ENCODE data around the gene ACR. TPM values are rescaled to one million over a fixed set of nuclear protein-coding genes. Genes with fewer than 3 reads are reported as not detected.
A peak's percentile ranks its signal among the peaks of the same experiment; 100 is the strongest.

ACR gene
- total RNA-seq, 1 donor from 2014 or later = 0.45 TPM

- no peak overlapping the region for H3K27ac Mint-ChIP-seq (ENCODE audit: unreplicated experiment)
- peaks cover 8% of the 10 kb centered on the region for H3K9me3 Mint-ChIP-seq (ENCODE audit: low read depth)
These were observed 43.1 kb upstream of the ACR start for GRCh38 chr22:50694766-50695420.

GRCh38 chr22:50695421-50696250 is 42.4 kb upstream of the ACR start:
- Mint-ChIP-seq H3K36me3 (ENCODE audit: low read depth) (peaks cover 6% of the 10 kb centered on the region), H3K4me1 (ENCODE audit: low read depth) (peaks cover 8% of the 10 kb centered on the region), H3K27me3 (ENCODE audit: low read depth) (peaks cover 1% of the 10 kb centered on the region), H3K4me3 (ENCODE audit: unreplicated experiment) (no peak overlapping the region), H3K9me3 (ENCODE audit: low read depth) (peaks cover 8% of the 10 kb centered on the region), H3K27ac (ENCODE audit: unreplicated experiment) (no peak overlapping the region)
- DNase-seq (ENCODE audit: low spot score) = peak; percentile 59
- no peak for TF ChIP-seq CTCF (IDR thresholded peaks at IDR 0.05)

More at GRCh38 chr22:50694766-50695420, 43.1 kb upstream of the ACR start:
- H3K36me3 Mint-ChIP-seq (ENCODE audit: low read depth) = peaks cover 6% of the 10 kb centered on the region
- no peak overlapping the region for H3K4me3 Mint-ChIP-seq (ENCODE audit: unreplicated experiment)
- H3K27me3 Mint-ChIP-seq (ENCODE audit: low read depth) = peaks cover 1% of the 10 kb centered on the region
- peak; percentile 73 for DNase-seq (ENCODE audit: low spot score)
- peaks cover 8% of the 10 kb centered on the region for H3K4me1 Mint-ChIP-seq (ENCODE audit: low read depth)
- no peak for TF ChIP-seq CTCF (IDR thresholded peaks at IDR 0.05)

- no peak for TF ChIP-seq CTCF (IDR thresholded peaks at IDR 0.05)
- H3K36me3 Mint-ChIP-seq (ENCODE audit: low read depth) = peaks cover 6% of the 10 kb centered on the region
- peaks cover 8% of the 10 kb centered on the region for H3K4me1 Mint-ChIP-seq (ENCODE audit: low read depth)
- H3K9me3 Mint-ChIP-seq (ENCODE audit: low read depth) = peaks cover 7% of the 10 kb centered on the region
- H3K4me3 Mint-ChIP-seq (ENCODE audit: unreplicated experiment) = no peak overlapping the region
- H3K27me3 Mint-ChIP-seq (ENCODE audit: low read depth) = peaks cover 1% of the 10 kb centered on the region
- peak; percentile 70 for DNase-seq (ENCODE audit: low spot score)
- no peak overlapping the region for H3K27ac Mint-ChIP-seq (ENCODE audit: unreplicated experiment)
These were observed 41.7 kb upstream of the ACR start for GRCh38 chr22:50696251-50696798.

DNA sequence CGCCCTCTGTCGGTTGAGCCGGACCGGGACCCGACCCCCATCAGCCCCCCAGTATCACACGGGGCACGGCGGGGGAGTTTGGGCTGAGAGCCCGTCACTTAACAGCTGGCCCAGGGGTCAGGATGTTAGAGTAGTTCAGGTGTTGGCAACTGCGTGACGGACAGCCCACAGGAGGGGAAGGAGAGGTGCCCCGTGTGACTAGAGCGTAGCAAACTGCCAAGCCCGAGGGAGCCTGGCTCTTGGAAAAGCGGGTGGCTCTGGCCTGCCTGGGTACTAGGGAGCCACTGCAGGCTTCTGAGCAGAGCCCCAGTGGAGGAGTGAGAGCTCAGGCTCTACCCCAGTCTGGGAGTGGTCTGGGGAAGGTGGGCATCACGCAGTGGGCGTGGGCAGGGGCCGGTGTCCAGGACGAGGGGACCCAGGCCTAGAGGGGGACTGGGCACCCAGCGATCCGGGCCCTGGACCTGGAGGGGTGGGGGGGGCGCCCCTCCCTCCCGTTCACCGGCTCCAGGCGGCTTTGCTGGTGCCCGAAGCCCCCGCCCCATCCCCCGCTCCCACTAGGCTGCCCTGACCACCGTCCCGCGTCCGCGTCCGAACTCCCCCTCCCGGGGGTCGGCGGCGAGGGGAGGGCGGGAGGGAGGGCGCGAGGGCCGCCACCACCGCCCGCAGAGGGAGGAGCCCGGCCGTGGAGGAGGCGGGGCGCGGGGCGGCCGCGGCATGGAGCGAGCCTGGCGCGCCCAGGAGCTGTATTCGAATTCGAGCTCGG is 41.0 kb upstream of the ACR start:
- peak; percentile 74 for DNase-seq (ENCODE audit: low spot score)
- peak overlapping the region; percentile 66 for H3K4me3 Mint-ChIP-seq (ENCODE audit: unreplicated experiment)

More for the DNA sequence above, 41.0 kb upstream of the ACR start:
- Mint-ChIP-seq H3K9me3 (ENCODE audit: low read depth) (peaks cover under 1% of the 10 kb centered on the region), H3K4me1 (ENCODE audit: low read depth) (peaks cover 8% of the 10 kb centered on the region), H3K27me3 (ENCODE audit: low read depth) (peaks cover 1% of the 10 kb centered on the region), H3K27ac (ENCODE audit: unreplicated experiment) (no peak overlapping the region), H3K36me3 (ENCODE audit: low read depth) (peaks cover 5% of the 10 kb centered on the region)
- peak; percentile 81 for TF ChIP-seq CTCF (IDR thresholded peaks at IDR 0.05)

Data from chondrocyte (in vitro differentiated cells).